Lung (tissue), 12 donors: Measurements from ENCODE around the gene GPC5. TPM values are rescaled to one million over a fixed set of nuclear protein-coding genes. Genes with fewer than 3 reads are reported as not detected.

Source experiments
- ATAC-seq: fragments of 200-7000 bp; cut with Tn5 transposase; one replicate; pipeline ENCODE4 v1.9.1; 2020; ENCODE audit warnings: moderate number of reproducible peaks; ENCODE audit not compliant: insufficient read depth, low FRiP score
- DNase-seq, 3 donors: peaks; one replicate each; pipeline ENCODE4 v3.0.0-alpha.2; 2013 to 2017
- H3K27ac ChIP-seq, 2 donors: one replicate each; pipeline ENCODE4 v1.5.1; 2013; ENCODE audit warnings: mild to moderate bottlenecking in 2 of 2, moderate library complexity in 2 of 2, control low read depth in 1 of 2, inconsistent platforms in 1 of 2, low read depth in 1 of 2, low read length in 1 of 2
- H3K27me3 ChIP-seq, 3 donors: one replicate each; pipeline ENCODE4 v1.5.1; 2013; ENCODE audit warnings: low read length in 2 of 3; ENCODE audit not compliant: control insufficient read depth in 3 of 3, insufficient read depth in 3 of 3
- H3K36me3 ChIP-seq, 4 donors: one replicate each; pipeline ENCODE4 v1.5.1; 2013; ENCODE audit warnings: low read length in 4 of 4, mild to moderate bottlenecking in 1 of 4, moderate library complexity in 1 of 4; ENCODE audit not compliant: control insufficient read depth in 4 of 4, insufficient read depth in 4 of 4
- H3K4me1 ChIP-seq, 5 donors: one replicate each; pipeline ENCODE4 v1.5.1; 2013; ENCODE audit warnings: low read length in 5 of 5, mild to moderate bottlenecking in 2 of 5, moderate library complexity in 1 of 5; ENCODE audit not compliant: control insufficient read depth in 5 of 5, insufficient read depth in 5 of 5
- H3K4me3 ChIP-seq: one replicate; pipeline ENCODE4 v1.5.1; 2013; ENCODE audit warnings: mild to moderate bottlenecking, control low read depth, moderate library complexity
- H3K9ac ChIP-seq, 2 donors: one replicate each; pipeline ENCODE4 v1.5.1; 2013; ENCODE audit warnings: low read length in 2 of 2, control low read depth in 1 of 2; ENCODE audit not compliant: insufficient read depth in 1 of 2
- H3K9me3 ChIP-seq, 4 donors: one replicate each; pipeline ENCODE4 v1.5.1; 2013; ENCODE audit warnings: low read length in 3 of 4, mild to moderate bottlenecking in 1 of 4, moderate library complexity in 1 of 4; ENCODE audit not compliant: control insufficient read depth in 4 of 4, insufficient read depth in 3 of 4
- WGBS, 2 donors: extraction: QIAGEN DNeasy Blood & Tissue Kit; methylation state at CpG; one replicate each; pipeline ENCODE4 v1.1.7; 2013; 5-methylcytosine and 5-hydroxymethylcytosine counted together
- polyA plus RNA-seq, 2 donors: library from polyadenylated mRNA; stranded (reverse); fragments of 200-250 nt; gene quantifications; one replicate each; pipeline ENCODE4 v1.2.1, GENCODE V29; 2013
- total RNA-seq, 2 donors: library from RNA; depleted of rRNA in 1 of 2; stranded (reverse); fragments of >200 nt in 1 of 2; gene quantifications; one replicate each; pipeline ENCODE4 v1.2.1, GENCODE V29; 2014 to 2021
- TF ChIP-seq, protein P1 (sequence below): IDR thresholded peaks from 2 replicates; pipeline ENCODE4 v1.5.1; 2012; ENCODE audit warnings: mild to moderate bottlenecking; ENCODE audit errors: control extremely low read depth, extremely low read depth
- donor health status: control.
- donor health status: control.
- donor health status: Bipolar disorder and iron deficiency.
- donor health status: healthy.
- donor health status: DM: yes; HTN: yes; CAD: no.

Gene GPC5
- total and polyA plus RNA-seq, 4 donors: 0.55 to 37.3 (median 4.4) TPM

DNA sequence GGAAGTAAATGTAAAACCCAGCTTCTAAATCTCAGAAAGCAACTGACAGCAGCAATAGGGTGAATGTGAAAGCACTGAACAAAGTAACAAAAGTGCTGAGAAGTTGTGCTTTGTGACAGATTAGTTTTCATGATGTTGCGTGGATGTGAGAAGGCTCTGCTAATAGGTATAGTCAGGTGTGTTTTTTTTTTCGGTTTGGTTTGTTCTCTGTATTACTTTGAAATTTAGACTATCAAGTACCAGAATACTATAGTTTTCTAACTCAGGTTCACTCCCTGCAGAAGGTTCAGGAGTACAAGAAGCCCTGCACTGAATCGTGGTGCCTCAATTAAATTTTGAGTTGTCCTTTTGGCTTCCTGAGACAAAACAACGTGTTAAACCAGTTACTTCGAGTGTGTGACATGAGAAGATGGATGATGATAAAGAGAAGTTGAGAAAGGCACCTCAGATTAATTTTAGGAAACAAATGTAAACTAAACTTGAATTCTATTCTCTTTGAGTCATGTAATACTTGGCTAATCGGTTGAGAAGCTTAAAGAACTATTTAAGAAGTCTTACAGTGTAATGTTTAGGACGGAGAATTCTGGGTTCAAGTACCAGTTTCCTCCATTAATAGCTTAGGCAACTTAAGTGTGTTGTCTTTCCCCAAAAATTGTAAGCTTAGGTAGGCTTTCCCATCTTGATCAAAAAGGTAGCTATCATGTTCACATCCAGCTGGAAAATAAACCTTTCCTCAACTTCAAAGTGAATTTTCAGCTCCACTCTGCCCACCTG lies 40.6 kb upstream of the GPC5 start:
- Histone ChIP-seq H3K4me1 (peaks cover 0 to 18% (median 5%) of the 10 kb centered on the region in 5 donors), H3K9me3 (no peaks in the 10 kb centered on the region), H3K9ac (no peak overlapping the region), H3K27ac (no peak overlapping the region), H3K36me3 (peaks cover 0 to 19% (median 9%) of the 10 kb centered on the region in 4 donors), H3K4me3 (no peak overlapping the region), H3K27me3 (no peaks in the 10 kb centered on the region)
- 56 to 66% methylated on average over 7 of the region's 7 CpGs for WGBS, 2 donors
- TF ChIP-seq, protein P1, sequence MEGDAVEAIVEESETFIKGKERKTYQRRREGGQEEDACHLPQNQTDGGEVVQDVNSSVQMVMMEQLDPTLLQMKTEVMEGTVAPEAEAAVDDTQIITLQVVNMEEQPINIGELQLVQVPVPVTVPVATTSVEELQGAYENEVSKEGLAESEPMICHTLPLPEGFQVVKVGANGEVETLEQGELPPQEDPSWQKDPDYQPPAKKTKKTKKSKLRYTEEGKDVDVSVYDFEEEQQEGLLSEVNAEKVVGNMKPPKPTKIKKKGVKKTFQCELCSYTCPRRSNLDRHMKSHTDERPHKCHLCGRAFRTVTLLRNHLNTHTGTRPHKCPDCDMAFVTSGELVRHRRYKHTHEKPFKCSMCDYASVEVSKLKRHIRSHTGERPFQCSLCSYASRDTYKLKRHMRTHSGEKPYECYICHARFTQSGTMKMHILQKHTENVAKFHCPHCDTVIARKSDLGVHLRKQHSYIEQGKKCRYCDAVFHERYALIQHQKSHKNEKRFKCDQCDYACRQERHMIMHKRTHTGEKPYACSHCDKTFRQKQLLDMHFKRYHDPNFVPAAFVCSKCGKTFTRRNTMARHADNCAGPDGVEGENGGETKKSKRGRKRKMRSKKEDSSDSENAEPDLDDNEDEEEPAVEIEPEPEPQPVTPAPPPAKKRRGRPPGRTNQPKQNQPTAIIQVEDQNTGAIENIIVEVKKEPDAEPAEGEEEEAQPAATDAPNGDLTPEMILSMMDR: no peak
- ATAC-seq (no peak), DNase-seq (no peak)

- DNase-seq: peak in 1 of 3 donors; percentile 39
- H3K27ac ChIP-seq: no peak overlapping the region
- WGBS, 2 donors: 39 to 43% methylated on average over 2 of the region's 2 CpGs
- H3K9me3 ChIP-seq: no peaks in the 10 kb centered on the region
- TF ChIP-seq, protein P1: no peak
- ATAC-seq: no peak
- H3K27me3 ChIP-seq: no peaks in the 10 kb centered on the region
- no peak overlapping the region for H3K9ac ChIP-seq
- no peak overlapping the region for H3K4me3 ChIP-seq
- peaks cover 0 to 13% (median 5%) of the 10 kb centered on the region in 5 donors for H3K4me1 ChIP-seq
- peaks cover 0 to 18% (median 9%) of the 10 kb centered on the region in 4 donors for H3K36me3 ChIP-seq
Observed at GRCh38 chr13:91358387-91358782, 40.0 kb upstream of the GPC5 start.

DNA sequence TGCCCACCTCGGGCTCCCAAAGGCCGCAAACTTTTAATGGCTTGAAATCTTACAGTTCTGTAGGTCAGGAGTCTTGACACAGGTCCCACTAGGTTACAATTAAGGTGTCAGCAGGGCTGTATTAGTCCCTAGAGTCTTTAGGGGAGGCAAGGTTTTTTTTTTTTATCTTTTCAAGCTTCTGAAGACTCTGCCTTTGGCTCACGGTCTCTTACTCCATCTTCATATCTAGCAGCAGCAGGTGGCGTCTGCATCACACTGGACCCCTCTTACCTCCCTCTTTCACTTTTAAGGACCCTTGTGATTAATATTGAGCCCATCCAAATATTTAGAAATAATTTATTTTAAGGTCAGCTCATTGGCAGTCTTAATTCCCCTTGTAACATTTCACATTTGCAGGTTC lies 39.3 kb upstream of the GPC5 start:
- no peak for ATAC-seq
- TF ChIP-seq, protein P1: no peak
- 83 to 93% methylated on average over 4 of the region's 4 CpGs for WGBS, 2 donors

DNA sequence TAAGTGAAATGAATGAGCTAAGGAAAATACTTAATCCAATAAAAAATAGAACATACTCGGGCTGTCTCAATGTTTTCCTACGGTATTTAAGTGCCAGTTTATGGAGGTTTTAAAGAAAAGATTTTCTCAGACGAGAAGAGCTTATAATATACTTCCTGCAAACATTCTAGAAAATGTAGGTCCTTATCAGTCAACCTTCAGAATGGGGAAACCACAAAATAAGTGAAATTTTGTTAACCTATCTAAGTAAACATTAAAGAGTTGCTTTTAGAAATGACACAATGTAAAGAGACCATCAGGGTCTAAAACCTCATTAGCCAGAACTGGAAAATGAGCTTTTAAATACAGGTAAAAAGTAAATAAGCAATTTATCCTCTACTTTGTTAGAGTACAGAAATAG lies 38.8 kb upstream of the GPC5 start:
- H3K27ac ChIP-seq: no peak overlapping the region
- H3K9ac ChIP-seq: no peak overlapping the region
- H3K4me1 ChIP-seq: peaks cover 0 to 6% (median 0%) of the 10 kb centered on the region in 5 donors
- H3K9me3 ChIP-seq: no peaks in the 10 kb centered on the region
- peaks cover 0 to 11% (median 4%) of the 10 kb centered on the region in 4 donors for H3K36me3 ChIP-seq
- 49 to 56% methylated on average over 3 of the region's 3 CpGs for WGBS, 2 donors
- TF ChIP-seq, protein P1: no peak
- ATAC-seq: no peak
- no peak overlapping the region for H3K4me3 ChIP-seq
- DNase-seq: no peak
- no peaks in the 10 kb centered on the region for H3K27me3 ChIP-seq

More for the DNA sequence above, 39.3 kb upstream of the GPC5 start:
- Histone ChIP-seq H3K36me3 (peaks cover 0 to 11% (median 7%) of the 10 kb centered on the region in 4 donors), H3K4me3 (no peak overlapping the region), H3K9me3 (no peaks in the 10 kb centered on the region), H3K9ac (no peak overlapping the region), H3K27me3 (no peaks in the 10 kb centered on the region), H3K4me1 (peaks cover 0 to 6% (median 0%) of the 10 kb centered on the region in 5 donors), H3K27ac (no peak overlapping the region)
- DNase-seq: no peak
